Measurements from ENCODE around the gene EMP3. TPM values are rescaled to one million over a fixed set of nuclear protein-coding genes. Genes with fewer than 3 reads are reported as not detected.

Gene EMP3
- total and polyA plus RNA-seq, 2 of the 13 experiments (the other 11 are each of a cell fraction or from before 2014, with no cell fraction given): 2.2 to 7.8 TPM

- peak; percentile 30; the same call in 1 of the 2 replicates for TF ChIP-seq SKIL (CRISPR knock-in tag; IDR thresholded peaks at IDR 0.05; ENCODE audit: borderline replicate concordance)
- TF ChIP-seq ZNF749 (CRISPR knock-in tag; IDR thresholded peaks at IDR 0.05; ENCODE audit: borderline replicate concordance): no peak
- TF ChIP-seq FOXA1 (IDR thresholded peaks at IDR 0.05): no peak
- TF ChIP-seq FOXA1 (CRISPR knock-in tag; IDR thresholded peaks at IDR 0.05): 0 out of 2 replicates have a peak, but pooled peaks have one; percentile 17
- TF ChIP-seq RARA (CRISPR knock-in tag; IDR thresholded peaks at IDR 0.05): no peak
- no peak for TF ChIP-seq JUNB (CRISPR knock-in tag; IDR thresholded peaks at IDR 0.05; ENCODE audit: borderline replicate concordance)
- peak; percentile 61; the same call in 1 of the 2 replicates for TF ChIP-seq RNF2 (conservative IDR thresholded peaks at IDR 0.05; ENCODE audit: low read depth)
- TF ChIP-seq CENPX (CRISPR knock-in tag; IDR thresholded peaks at IDR 0.05): no peak
- peak; percentile 83 for TF ChIP-seq POLR2G (IDR thresholded peaks at IDR 0.05; ENCODE audit: low read depth, low read length)
- TF ChIP-seq ZNF501 (CRISPR knock-in tag; IDR thresholded peaks at IDR 0.05): peak; percentile 8; the same call in 1 of the 2 replicates
- peak; percentile 35; the same call in 1 of the 2 replicates for TF ChIP-seq ZNF274 (CRISPR knock-in tag; IDR thresholded peaks at IDR 0.05)
- no peak for TF ChIP-seq ZNF331 (CRISPR knock-in tag; IDR thresholded peaks at IDR 0.05)
- 0 out of 2 replicates have a peak, but pooled peaks have one; percentile 50 for TF ChIP-seq BRCA1 (CRISPR knock-in tag; IDR thresholded peaks at IDR 0.05)
- TF ChIP-seq FOXK2 (IDR thresholded peaks at IDR 0.05): 0 out of 2 replicates have a peak, but pooled peaks have one; percentile 15
- TF ChIP-seq U2AF1 (optimal IDR thresholded peaks at IDR 0.05; ENCODE audit: low read depth, low read length): no peak
- no peak for TF ChIP-seq ZNF672 (CRISPR knock-in tag; IDR thresholded peaks at IDR 0.05)
- TF ChIP-seq, protein P1, sequence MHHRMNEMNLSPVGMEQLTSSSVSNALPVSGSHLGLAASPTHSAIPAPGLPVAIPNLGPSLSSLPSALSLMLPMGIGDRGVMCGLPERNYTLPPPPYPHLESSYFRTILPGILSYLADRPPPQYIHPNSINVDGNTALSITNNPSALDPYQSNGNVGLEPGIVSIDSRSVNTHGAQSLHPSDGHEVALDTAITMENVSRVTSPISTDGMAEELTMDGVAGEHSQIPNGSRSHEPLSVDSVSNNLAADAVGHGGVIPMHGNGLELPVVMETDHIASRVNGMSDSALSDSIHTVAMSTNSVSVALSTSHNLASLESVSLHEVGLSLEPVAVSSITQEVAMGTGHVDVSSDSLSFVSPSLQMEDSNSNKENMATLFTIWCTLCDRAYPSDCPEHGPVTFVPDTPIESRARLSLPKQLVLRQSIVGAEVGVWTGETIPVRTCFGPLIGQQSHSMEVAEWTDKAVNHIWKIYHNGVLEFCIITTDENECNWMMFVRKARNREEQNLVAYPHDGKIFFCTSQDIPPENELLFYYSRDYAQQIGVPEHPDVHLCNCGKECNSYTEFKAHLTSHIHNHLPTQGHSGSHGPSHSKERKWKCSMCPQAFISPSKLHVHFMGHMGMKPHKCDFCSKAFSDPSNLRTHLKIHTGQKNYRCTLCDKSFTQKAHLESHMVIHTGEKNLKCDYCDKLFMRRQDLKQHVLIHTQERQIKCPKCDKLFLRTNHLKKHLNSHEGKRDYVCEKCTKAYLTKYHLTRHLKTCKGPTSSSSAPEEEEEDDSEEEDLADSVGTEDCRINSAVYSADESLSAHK (CRISPR knock-in tag; IDR thresholded peaks at IDR 0.05; ENCODE audit: borderline replicate concordance): no peak
- no peak for TF ChIP-seq ZNF282 (IDR thresholded peaks at IDR 0.05; ENCODE audit: partially characterized antibody)
- peak; percentile 89 for TF ChIP-seq E2F1 (CRISPR knock-in tag; IDR thresholded peaks at IDR 0.05)
- no peak for TF ChIP-seq ZNF800 (CRISPR knock-in tag; IDR thresholded peaks at IDR 0.05)
- peak; percentile 66 for TF ChIP-seq TBX2 (CRISPR knock-in tag; IDR thresholded peaks at IDR 0.05; ENCODE audit: borderline replicate concordance)
Observed at GRCh38 chr19:48363810-48364597, 38.7 kb downstream of the EMP3 start, which contains the start of the genes SYNGR4 and TMEM143 (continued).
